B cell (primary cell): ENCODE results near the gene ZFYVE21. TPM values are rescaled to one million over a fixed set of nuclear protein-coding genes. Genes with fewer than 3 reads are reported as not detected.

Experiments
- ATAC-seq: fragments of 200-7000 bp; cut with Tn5 transposase; one replicate; pipeline ENCODE4 v1.10.0; 2021; ENCODE audit warnings: low read depth, mild to moderate bottlenecking, moderate number of reproducible peaks, moderate library complexity
- CTCF ChIA-PET: fragments of 350-600 bp; sonication (Branson Sonifier 250); formaldehyde crosslinking; loops from one replicate; lab custom pipeline; 2021; ENCODE audit warnings: antibody characterized with exemption, inconsistent platforms; lab: Charles Lee
- POLR2A ChIA-PET: fragments of 350-600 bp; sonication (Branson Sonifier 250); formaldehyde crosslinking; loops from one replicate; lab custom pipeline; 2021; ENCODE audit warnings: antibody characterized with exemption; lab: Charles Lee
- DNase-seq: peaks from one replicate; pipeline ENCODE4 v3.0.0; 2013
- H2AFZ ChIP-seq: 2 replicates; pipeline ENCODE4 v1.6.1; 2012; ENCODE audit warnings: mild to moderate bottlenecking, low read depth, low read length; ENCODE audit not compliant: insufficient read depth, poor library complexity, severe bottlenecking
- H3K27ac ChIP-seq, 2 donors: 1 replicate in 1 of 2; 2 replicates in 1 of 2; pipeline ENCODE4 v1.5.1; 2012 to 2013; ENCODE audit warnings: low read length in 2 of 2, mild to moderate bottlenecking in 2 of 2, moderate library complexity in 1 of 2
- H3K27me3 ChIP-seq, 4 experiments: fragments of 200-600 bp in 1 of 4; sonication (generic) in 1 of 4; replicated peaks in 1 of 4; 1 replicate in 2 of 4; 2 replicates in 2 of 4; pipeline versions ENCODE4 v1.6.1 to v1.7.0; 2013 to 2016; ENCODE audit warnings: low read length in 3 of 4, mild to moderate bottlenecking in 2 of 4, mixed read lengths in 1 of 4, moderate library complexity in 1 of 4; ENCODE audit not compliant: insufficient read depth in 4 of 4, control insufficient read depth in 3 of 4; ENCODE audit errors: control extremely low read depth in 1 of 4
- H3K36me3 ChIP-seq, 2 experiments: replicated peaks in 1 of 2; 1 replicate in 1 of 2; 2 replicates in 1 of 2; pipeline versions ENCODE4 v1.6.1 to v1.7.1; 2013; ENCODE audit warnings: low read length in 1 of 2; ENCODE audit not compliant: insufficient read depth in 2 of 2, control insufficient read depth in 1 of 2; ENCODE audit errors: control extremely low read depth in 1 of 2, extremely low read depth in 1 of 2
- H3K4me1 ChIP-seq, 2 donors: fragments of 200-600 bp in 1 of 2; sonication (generic) in 1 of 2; 1 replicate in 1 of 2; 2 replicates in 1 of 2; pipeline versions ENCODE4 v1.5.1 to v1.6.1; 2013 to 2017; ENCODE audit warnings: low read length in 2 of 2; ENCODE audit not compliant: control insufficient read depth in 2 of 2, insufficient read depth in 2 of 2
- H3K4me2 ChIP-seq: replicated peaks from 2 replicates; pipeline ENCODE3; 2012; ENCODE audit warnings: mild to moderate bottlenecking, low read depth, low read length; ENCODE audit not compliant: poor library complexity, severe bottlenecking
- H3K4me3 ChIP-seq, 5 experiments: fragments of 200-600 bp in 1 of 5; sonication (generic) in 1 of 5; 1 replicate in 3 of 5; 2 replicates in 2 of 5; pipeline versions ENCODE4 v1.5.1 to v1.7.0; 2011 to 2016; ENCODE audit warnings: low read length in 4 of 5, mild to moderate bottlenecking in 4 of 5, low read depth in 2 of 5, control low read depth in 1 of 5, moderate library complexity in 1 of 5; ENCODE audit not compliant: insufficient read depth in 1 of 5; ENCODE audit errors: control extremely low read depth in 1 of 5, extremely low read depth in 1 of 5
- H3K79me2 ChIP-seq: fragments of 200-600 bp; sonication (generic); one replicate; pipeline ENCODE4 v1.6.0; 2016; ENCODE audit warnings: low read length; ENCODE audit not compliant: control insufficient read depth, insufficient read depth
- H3K9ac ChIP-seq: fragments of 200-600 bp; sonication (generic); 2 replicates; pipeline ENCODE4 v1.6.1; 2017; ENCODE audit warnings: mild to moderate bottlenecking, low read length, moderate library complexity
- H3K9me3 ChIP-seq, 3 donors: one replicate each; pipeline versions ENCODE4 v1.6.1 to v1.7.1; 2013; ENCODE audit warnings: low read length in 2 of 3; ENCODE audit not compliant: control insufficient read depth in 2 of 3, insufficient read depth in 1 of 3; ENCODE audit errors: control extremely low read depth in 1 of 3
- H4K20me1 ChIP-seq: 2 replicates; pipeline ENCODE4 v1.6.0; 2012; ENCODE audit warnings: mild to moderate bottlenecking, low read length; ENCODE audit not compliant: insufficient read depth, control insufficient read depth, poor library complexity, severe bottlenecking
- H3K27ac Mint-ChIP-seq: one replicate; pipeline ENCODE4 v1.8.0; 2021; ENCODE audit warnings: mixed read lengths
- H3K27me3 Mint-ChIP-seq: one replicate; pipeline ENCODE4 v1.8.0; 2021; ENCODE audit warnings: mixed read lengths
- H3K4me1 Mint-ChIP-seq: one replicate; pipeline ENCODE4 v1.8.0; 2021; ENCODE audit warnings: mixed read lengths
- H3K4me3 Mint-ChIP-seq: one replicate; pipeline ENCODE4 v1.8.0; 2021; ENCODE audit warnings: mixed read lengths
- H3K9me3 Mint-ChIP-seq: one replicate; pipeline ENCODE4 v1.8.0; 2022; ENCODE audit warnings: mixed read lengths; ENCODE audit not compliant: insufficient read depth
- EZH2 ChIP-seq: IDR thresholded peaks from 2 replicates; pipeline ENCODE4 v1.6.1; 2012; ENCODE audit warnings: borderline replicate concordance, low read depth, mild to moderate bottlenecking, moderate library complexity, low read length; ENCODE audit not compliant: insufficient read depth, poor library complexity, severe bottlenecking
- WGBS: methylation state at CpG from one replicate; pipeline ENCODE4 v1.1.5; 2013; ENCODE audit warnings: missing lambda C conversion rate; ENCODE audit not compliant: insufficient coverage; 5-methylcytosine and 5-hydroxymethylcytosine counted together
- intact Hi-C: fragments of 100-400 bp; cut with micrococcal nuclease; formaldehyde crosslinking; loops from one replicate; pipeline ENCODE4 v1.10.0; 2022
- polyA plus RNA-seq: library from polyadenylated mRNA; depleted of rRNA; stranded (reverse); fragments of >200 nt; gene quantifications from 2 replicates; pipeline ENCODE4 v1.2.3, GENCODE V29; 2012
- total RNA-seq, 2 donors: library from RNA; stranded (reverse); fragments of 120-200 nt in 1 of 2; gene quantifications; 1 replicate in 1 of 2; 2 replicates in 1 of 2; pipeline versions ENCODE4 v1.2.3 to v1.2.4, GENCODE V29; 2013 to 2022
- TF ChIP-seq, protein P1 (sequence below): fragments of 200-600 bp; IDR thresholded peaks from one replicate; pipeline ENCODE4 v1.8.0; 2022; ENCODE audit warnings: antibody characterized with exemption, mild to moderate bottlenecking

Gene ZFYVE21
- total and polyA plus RNA-seq, 2 donors (not counting 1 experiment from before 2014, with no cell fraction given): 17.0 to 18.6 TPM

- H3K36me3 ChIP-seq: no peaks in the 10 kb centered on the region
- no peak for ATAC-seq
- H3K4me1 ChIP-seq: no peaks in the 10 kb centered on the region
- H3K4me3 Mint-ChIP-seq: no peak overlapping the region
- no CpG with 5 or more reads among the region's 1 CpG for WGBS
- no peak overlapping the region for H3K9ac ChIP-seq
- H3K4me1 Mint-ChIP-seq: peaks cover 4% of the 10 kb centered on the region
- no peaks in the 10 kb centered on the region for H3K27me3 ChIP-seq
- TF ChIP-seq, protein P1, sequence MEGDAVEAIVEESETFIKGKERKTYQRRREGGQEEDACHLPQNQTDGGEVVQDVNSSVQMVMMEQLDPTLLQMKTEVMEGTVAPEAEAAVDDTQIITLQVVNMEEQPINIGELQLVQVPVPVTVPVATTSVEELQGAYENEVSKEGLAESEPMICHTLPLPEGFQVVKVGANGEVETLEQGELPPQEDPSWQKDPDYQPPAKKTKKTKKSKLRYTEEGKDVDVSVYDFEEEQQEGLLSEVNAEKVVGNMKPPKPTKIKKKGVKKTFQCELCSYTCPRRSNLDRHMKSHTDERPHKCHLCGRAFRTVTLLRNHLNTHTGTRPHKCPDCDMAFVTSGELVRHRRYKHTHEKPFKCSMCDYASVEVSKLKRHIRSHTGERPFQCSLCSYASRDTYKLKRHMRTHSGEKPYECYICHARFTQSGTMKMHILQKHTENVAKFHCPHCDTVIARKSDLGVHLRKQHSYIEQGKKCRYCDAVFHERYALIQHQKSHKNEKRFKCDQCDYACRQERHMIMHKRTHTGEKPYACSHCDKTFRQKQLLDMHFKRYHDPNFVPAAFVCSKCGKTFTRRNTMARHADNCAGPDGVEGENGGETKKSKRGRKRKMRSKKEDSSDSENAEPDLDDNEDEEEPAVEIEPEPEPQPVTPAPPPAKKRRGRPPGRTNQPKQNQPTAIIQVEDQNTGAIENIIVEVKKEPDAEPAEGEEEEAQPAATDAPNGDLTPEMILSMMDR: no peak
- TF ChIP-seq EZH2: no peak
- H3K9me3 Mint-ChIP-seq: no peaks in the 10 kb centered on the region
- H3K4me2 ChIP-seq: no peak overlapping the region
- ChIA-PET POLR2A (no interaction called here), CTCF (no interaction called here)
- DNase-seq: no peak
- H3K27me3 Mint-ChIP-seq: no peaks in the 10 kb centered on the region
- H3K9me3 ChIP-seq: no peaks in the 10 kb centered on the region
- intact Hi-C loops: no loop called here
- no peak overlapping the region for H3K27ac Mint-ChIP-seq
- H3K79me2 ChIP-seq: no peaks in the 10 kb centered on the region
- no peak overlapping the region for H3K27ac ChIP-seq
- no peak overlapping the region for H3K4me3 ChIP-seq
- no peak overlapping the region for H2AFZ ChIP-seq
- no peaks in the 10 kb centered on the region for H4K20me1 ChIP-seq
Measured at GRCh38 chr14:103762036-103762435, 46.4 kb downstream of the ZFYVE21 start.

DNA sequence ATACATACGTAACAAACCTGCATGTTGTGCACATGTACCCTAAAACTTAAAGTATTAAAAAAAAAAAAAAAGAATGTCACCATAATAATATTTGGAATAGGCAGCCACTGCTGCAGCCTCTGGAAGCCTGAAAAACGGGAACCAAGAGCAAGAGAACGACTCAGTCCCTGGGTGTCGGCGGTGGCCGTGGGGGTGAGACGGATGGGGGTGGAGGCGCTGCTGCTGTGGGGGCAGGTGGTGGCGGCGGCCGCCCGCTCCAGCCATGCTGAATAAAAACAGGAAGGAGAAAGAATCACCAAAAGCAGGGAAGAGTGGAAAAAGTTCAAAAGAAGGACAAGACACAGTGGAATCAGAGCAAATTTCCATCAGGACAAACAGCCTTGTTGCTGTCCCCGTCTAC lies 46.9 kb downstream of the ZFYVE21 start:
- CTCF ChIA-PET: no interaction called here
- no peak overlapping the region for H3K27ac Mint-ChIP-seq
- POLR2A ChIA-PET: no interaction called here
- H3K4me1 Mint-ChIP-seq: peaks cover 4% of the 10 kb centered on the region
- no peaks in the 10 kb centered on the region for H3K27me3 Mint-ChIP-seq
- no peaks in the 10 kb centered on the region for H4K20me1 ChIP-seq
- ATAC-seq: no peak
- no peaks in the 10 kb centered on the region for H3K27me3 ChIP-seq
- H3K9ac ChIP-seq: no peak overlapping the region
- H3K4me2 ChIP-seq: no peak overlapping the region
- no peaks in the 10 kb centered on the region for H3K9me3 ChIP-seq
- H3K36me3 ChIP-seq: no peaks in the 10 kb centered on the region
- H3K79me2 ChIP-seq: no peaks in the 10 kb centered on the region
- intact Hi-C loops: no loop called here
- no peak overlapping the region for H2AFZ ChIP-seq
- no peaks in the 10 kb centered on the region for H3K4me1 ChIP-seq
- no peak for TF ChIP-seq EZH2
- TF ChIP-seq, protein P1: no peak
- H3K9me3 Mint-ChIP-seq: no peaks in the 10 kb centered on the region
- H3K4me3 Mint-ChIP-seq: no peak overlapping the region
- no peak overlapping the region for H3K4me3 ChIP-seq
- 83% methylated on average over 6 of the region's 13 CpGs for WGBS
- H3K27ac ChIP-seq: no peak overlapping the region
- DNase-seq: no peak
